AG10803 (cell line): ENCODE measurements around the gene FBXL16.

Experiments
- DNase-seq: peaks from one replicate; pipeline ENCODE4 v3.0.0; 2010; ENCODE audit warnings: low read depth
- H3K4me3 ChIP-seq: 2 replicates; pipeline ENCODE4 v1.5.1; 2011; ENCODE audit warnings: mild to moderate bottlenecking, low read length, control low read depth
- CTCF ChIP-seq: conservative IDR thresholded peaks from 2 replicates; pipeline ENCODE4 v1.5.1; 2011; ENCODE audit warnings: mild to moderate bottlenecking, low read length, control low read depth, inconsistent platforms

FBXL16 gene

GRCh38 chr16:670485-671352 lies 34.9 kb downstream of the FBXL16 start:
- TF ChIP-seq CTCF, result no peak
- DNase-seq, result no peak
- no peak overlapping the region for H3K4me3 ChIP-seq

- no peak for DNase-seq
- peak overlapping the region; percentile 74; the same call in 1 of the 2 replicates for H3K4me3 ChIP-seq
- no peak for TF ChIP-seq CTCF
These were observed 35.9 kb downstream of the FBXL16 start for GRCh38 chr16:669666-670065.

- TF ChIP-seq CTCF, result no peak
- no peak for DNase-seq
- H3K4me3 ChIP-seq, result peak overlapping the region; percentile 74
These were observed 37.0 kb downstream of the FBXL16 start for GRCh38 chr16:668519-669171.

GRCh38 chr16:667780-668518 lies 37.7 kb downstream of the FBXL16 start, which contains the start of gene RHOT2:
Gene RHOT2, plus strand, starts transcription at chr16:668132. Its CDS starts 68 bp downstream, at chr16:668200.
- peak; percentile 87 for DNase-seq
- TF ChIP-seq CTCF, result peak; percentile 49
- peak within 1 kb of the TSS; percentile 74 for H3K4me3 ChIP-seq

GRCh38 chr16:667113-667779 lies 38.4 kb downstream of the FBXL16 start:
- H3K4me3 ChIP-seq, result no peak overlapping the region
- no peak for DNase-seq
- no peak for TF ChIP-seq CTCF

- DNase-seq, result no peak
- no peak for TF ChIP-seq CTCF
- no peak overlapping the region for H3K4me3 ChIP-seq
These were observed 39.0 kb downstream of the FBXL16 start for GRCh38 chr16:666572-666971.
